Measurements from ENCODE around the gene HLA-C.
"Not testable (repeated sequence)": the region's sequence is repeated elsewhere in the genome, so short reads cannot be mapped to it uniquely, and the experiment has no call there.

DNA sequence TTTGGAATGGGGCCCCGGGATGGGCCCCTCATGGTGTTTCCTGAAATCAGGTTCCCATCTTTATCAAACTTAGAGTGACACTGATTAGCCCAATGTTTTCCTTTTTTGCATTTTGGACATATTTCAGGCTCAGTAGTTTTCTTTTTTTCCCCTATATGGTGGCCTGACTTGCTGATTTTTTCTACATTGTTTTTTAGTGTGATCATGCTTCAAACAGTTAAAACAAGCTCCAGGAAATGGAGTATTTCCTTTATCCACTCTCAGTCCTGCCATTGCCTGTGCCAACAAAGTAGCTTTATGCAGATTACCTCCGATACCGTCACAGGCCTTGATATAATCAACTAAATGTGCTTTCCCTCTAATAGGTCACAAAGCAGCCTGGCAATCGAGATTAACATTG, 37.8 kb downstream of the HLA-C start:
- TF ChIP-seq, protein P1, sequence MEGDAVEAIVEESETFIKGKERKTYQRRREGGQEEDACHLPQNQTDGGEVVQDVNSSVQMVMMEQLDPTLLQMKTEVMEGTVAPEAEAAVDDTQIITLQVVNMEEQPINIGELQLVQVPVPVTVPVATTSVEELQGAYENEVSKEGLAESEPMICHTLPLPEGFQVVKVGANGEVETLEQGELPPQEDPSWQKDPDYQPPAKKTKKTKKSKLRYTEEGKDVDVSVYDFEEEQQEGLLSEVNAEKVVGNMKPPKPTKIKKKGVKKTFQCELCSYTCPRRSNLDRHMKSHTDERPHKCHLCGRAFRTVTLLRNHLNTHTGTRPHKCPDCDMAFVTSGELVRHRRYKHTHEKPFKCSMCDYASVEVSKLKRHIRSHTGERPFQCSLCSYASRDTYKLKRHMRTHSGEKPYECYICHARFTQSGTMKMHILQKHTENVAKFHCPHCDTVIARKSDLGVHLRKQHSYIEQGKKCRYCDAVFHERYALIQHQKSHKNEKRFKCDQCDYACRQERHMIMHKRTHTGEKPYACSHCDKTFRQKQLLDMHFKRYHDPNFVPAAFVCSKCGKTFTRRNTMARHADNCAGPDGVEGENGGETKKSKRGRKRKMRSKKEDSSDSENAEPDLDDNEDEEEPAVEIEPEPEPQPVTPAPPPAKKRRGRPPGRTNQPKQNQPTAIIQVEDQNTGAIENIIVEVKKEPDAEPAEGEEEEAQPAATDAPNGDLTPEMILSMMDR (IDR thresholded peaks at IDR 0.05), result not testable (repeated sequence)
- TF ChIP-seq, protein P2, sequence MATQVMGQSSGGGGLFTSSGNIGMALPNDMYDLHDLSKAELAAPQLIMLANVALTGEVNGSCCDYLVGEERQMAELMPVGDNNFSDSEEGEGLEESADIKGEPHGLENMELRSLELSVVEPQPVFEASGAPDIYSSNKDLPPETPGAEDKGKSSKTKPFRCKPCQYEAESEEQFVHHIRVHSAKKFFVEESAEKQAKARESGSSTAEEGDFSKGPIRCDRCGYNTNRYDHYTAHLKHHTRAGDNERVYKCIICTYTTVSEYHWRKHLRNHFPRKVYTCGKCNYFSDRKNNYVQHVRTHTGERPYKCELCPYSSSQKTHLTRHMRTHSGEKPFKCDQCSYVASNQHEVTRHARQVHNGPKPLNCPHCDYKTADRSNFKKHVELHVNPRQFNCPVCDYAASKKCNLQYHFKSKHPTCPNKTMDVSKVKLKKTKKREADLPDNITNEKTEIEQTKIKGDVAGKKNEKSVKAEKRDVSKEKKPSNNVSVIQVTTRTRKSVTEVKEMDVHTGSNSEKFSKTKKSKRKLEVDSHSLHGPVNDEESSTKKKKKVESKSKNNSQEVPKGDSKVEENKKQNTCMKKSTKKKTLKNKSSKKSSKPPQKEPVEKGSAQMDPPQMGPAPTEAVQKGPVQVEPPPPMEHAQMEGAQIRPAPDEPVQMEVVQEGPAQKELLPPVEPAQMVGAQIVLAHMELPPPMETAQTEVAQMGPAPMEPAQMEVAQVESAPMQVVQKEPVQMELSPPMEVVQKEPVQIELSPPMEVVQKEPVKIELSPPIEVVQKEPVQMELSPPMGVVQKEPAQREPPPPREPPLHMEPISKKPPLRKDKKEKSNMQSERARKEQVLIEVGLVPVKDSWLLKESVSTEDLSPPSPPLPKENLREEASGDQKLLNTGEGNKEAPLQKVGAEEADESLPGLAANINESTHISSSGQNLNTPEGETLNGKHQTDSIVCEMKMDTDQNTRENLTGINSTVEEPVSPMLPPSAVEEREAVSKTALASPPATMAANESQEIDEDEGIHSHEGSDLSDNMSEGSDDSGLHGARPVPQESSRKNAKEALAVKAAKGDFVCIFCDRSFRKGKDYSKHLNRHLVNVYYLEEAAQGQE (IDR thresholded peaks at IDR 0.05; ENCODE audit: insufficient read depth in 1 of 2, low read depth in 2 of 2, low read length in 1 of 2), result not testable (repeated sequence)

All from Panc1 (cell line).